Kasumi-1 (cell line): ENCODE measurements around the gene LRRC7.
"Not testable (repeated sequence)": the region's sequence is repeated elsewhere in the genome, so short reads cannot be mapped to it uniquely, and the experiment has no call there.

Experiments used
- DNase-seq, 2 experiments: peaks; one replicate each; lab custom pipeline; 2025; lab: John Stamatoyannopoulos, UW

The LRRC7 gene

GRCh38 chr1:69697340-69697739 is 129.6 kb downstream of the LRRC7 start:
- DNase-seq = no peak

DNA sequence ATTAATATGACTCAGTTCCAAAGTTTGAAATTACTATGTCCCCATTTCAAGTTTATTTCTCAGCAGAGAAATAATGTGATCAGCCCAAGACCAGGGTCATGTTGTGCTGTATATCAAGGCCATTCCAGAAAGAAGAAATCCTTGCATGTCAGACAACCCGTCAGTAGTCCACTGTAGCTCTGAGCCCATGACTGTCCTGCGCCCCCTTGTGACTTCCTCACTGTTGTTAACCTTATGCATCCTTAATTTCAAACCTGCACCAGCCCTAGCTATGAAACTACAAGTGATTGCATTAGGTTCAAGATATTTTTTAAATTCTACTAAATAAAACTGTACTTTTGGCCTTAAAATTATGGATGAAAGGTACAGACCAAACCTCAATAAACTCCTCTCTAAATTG is 133.0 kb downstream of the LRRC7 start:
- DNase-seq = peak; percentile 13 to 28

- DNase-seq = no peak
Measured at GRCh38 chr1:69702085-69702484, 134.4 kb downstream of the LRRC7 start.

DNA sequence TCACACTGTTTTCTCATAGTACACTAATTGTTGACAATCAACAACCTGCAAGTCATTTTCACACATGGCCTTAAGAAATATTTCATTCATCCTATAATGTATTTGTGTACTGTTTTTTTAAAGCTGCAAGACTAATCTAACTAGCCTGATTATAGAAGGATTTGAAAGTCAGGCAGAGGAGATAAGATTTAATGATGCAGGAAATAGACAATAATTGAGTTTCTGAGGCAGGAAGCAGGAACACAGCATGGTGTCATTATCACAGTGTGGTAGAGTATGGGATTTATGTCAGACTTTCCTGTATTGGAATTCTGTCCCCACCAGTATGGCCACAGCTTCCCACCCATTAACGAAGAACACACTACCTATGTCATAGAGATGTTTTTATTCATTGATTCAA is 138.8 kb downstream of the LRRC7 start:
- DNase-seq = no peak

DNA sequence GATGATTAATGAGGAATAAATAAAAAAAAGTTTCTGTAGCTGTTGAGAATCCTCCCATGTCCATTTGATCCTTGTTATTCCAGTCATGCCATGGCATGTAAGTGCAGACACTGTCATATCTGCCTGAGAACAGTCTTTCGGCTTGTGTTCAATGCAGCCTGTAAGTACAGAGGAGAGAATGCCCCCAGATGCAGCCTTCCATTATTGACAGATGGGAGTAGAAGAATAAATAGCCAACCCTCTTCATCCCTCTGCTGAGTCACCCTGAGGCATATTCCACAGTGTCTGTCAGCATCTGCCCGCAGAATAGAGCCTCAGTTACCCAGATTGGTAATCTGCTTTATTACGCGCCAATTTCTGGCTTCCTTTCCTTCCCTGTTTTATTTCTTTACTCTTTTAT is 139.4 kb downstream of the LRRC7 start:
- no peak for DNase-seq

DNA sequence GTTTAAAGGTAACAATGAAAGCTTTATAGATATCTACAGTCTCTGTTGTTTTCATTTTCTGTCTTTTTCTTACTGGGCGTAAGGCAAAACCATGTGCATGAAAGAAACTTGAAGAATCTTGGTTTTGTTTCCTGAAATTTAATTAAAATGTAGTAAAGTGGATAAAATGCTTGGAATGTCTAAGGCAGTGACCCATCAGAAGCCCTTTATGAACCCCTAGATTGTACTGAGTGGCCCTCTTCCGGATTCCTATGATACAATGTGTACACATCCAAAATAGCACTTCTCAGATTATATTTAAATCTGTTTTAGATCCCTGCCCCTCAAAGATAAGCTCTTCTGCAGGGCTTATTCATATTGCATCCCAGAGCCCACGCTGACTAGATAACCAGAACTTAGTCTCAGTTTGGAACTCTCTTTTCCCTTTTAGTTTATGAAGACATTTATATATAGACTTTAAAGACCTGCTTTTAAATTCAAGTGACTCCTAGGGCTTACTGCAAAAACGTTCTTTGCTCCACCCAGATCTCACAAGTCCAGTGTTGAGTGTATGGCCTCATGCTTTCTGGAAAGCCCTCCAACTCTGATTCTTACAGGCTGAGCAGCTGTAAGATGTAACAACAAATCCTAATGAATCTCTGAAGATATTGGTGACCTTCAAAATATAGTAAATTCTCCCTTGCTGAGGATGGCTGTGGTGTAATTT is 142.9 kb downstream of the LRRC7 start:
- DNase-seq = no peak

- DNase-seq = no peak
Measured at GRCh38 chr1:69711190-69711930, 143.6 kb downstream of the LRRC7 start.

DNA sequence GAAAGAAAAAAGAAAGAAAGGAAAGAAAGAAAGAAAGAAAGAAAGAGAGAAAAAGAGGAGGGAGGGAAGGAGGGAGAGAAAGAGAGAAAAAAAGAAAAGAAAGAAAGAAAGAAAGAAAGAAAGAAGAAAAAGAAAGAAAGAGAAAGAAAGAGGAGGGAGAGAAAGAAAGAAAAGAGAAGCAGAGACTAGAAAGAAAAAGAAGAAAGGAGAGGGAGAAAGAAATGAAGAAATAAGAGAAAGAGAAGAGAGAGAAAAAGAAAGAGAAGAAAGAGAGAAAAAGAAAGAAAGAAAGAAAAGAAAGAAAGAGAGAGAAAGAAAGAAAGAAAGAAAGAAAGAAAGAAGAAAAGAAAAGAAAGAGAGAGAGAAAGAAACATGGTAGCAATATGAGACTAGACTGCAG is 150.1 kb downstream of the LRRC7 start:
- DNase-seq = not testable (repeated sequence)

DNA sequence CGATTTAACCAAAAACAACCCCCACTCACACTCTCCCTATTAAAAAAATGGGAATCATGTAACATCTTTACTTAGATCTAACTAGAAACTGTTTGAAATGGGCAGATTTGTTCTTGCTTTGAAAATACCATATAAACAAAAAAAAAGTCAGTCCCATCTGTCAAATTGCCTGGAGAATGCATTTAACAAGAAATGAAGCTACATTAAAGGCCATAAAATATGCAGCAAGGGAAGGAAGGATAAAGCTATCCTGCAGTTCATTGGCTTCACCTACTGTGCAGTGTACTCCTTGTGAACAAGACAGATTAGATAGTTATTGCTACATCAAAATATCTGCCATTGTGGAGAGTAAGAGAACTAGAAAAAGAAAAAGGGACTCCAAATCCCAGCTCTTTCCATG is 160.5 kb downstream of the LRRC7 start:
- no peak for DNase-seq

DNA sequence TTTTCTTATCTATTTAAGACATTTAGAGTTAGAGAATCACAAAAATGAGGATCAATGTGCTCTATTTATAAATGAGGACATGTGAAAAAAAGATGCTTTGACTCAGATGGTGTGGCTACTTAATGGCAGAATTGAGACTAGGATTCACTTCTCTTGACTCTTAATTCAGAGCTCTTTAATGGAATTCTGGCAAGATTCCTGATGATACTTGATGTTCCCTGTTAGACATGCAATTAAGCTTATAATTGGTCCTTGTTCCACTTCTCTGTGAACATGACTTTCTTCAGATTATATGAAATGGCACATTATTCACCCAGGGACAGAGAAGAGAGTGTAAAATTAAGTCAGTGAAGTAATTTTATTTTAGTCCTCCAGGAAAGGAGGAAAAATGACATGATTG is 165.3 kb downstream of the LRRC7 start:
- DNase-seq = no peak

DNA sequence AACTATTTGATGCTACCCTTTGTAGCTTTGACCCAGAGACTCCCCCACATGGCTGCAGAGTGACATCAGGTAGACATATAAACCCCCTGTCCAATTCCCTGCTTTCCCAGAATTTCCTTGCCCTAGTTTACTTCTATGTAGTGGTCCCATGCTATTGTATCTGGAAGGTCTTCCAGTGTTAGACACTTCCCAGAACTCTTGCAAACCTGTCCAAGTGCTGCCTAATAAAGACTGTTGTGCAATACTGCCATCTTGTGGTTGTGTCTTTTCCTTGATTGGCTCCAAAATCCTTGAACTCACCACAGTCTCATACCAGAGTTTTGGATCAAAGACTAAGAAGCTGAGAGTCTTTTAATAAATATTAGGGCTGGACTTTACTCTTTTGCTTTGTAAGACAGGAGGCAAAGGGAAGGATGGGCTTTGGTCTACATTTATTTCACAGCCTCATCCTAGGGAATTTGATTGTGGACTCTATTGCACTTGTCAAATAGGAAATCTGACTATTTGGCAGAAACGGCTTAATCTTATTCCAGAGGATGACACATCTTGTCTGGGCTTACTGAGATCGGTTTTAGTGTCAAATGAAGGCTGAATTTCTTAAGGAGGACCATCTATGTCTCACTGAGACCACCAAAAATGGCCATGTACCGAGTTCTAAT is 169.9 kb downstream of the LRRC7 start:
- peak; percentile 61 to 76 for DNase-seq

DNA sequence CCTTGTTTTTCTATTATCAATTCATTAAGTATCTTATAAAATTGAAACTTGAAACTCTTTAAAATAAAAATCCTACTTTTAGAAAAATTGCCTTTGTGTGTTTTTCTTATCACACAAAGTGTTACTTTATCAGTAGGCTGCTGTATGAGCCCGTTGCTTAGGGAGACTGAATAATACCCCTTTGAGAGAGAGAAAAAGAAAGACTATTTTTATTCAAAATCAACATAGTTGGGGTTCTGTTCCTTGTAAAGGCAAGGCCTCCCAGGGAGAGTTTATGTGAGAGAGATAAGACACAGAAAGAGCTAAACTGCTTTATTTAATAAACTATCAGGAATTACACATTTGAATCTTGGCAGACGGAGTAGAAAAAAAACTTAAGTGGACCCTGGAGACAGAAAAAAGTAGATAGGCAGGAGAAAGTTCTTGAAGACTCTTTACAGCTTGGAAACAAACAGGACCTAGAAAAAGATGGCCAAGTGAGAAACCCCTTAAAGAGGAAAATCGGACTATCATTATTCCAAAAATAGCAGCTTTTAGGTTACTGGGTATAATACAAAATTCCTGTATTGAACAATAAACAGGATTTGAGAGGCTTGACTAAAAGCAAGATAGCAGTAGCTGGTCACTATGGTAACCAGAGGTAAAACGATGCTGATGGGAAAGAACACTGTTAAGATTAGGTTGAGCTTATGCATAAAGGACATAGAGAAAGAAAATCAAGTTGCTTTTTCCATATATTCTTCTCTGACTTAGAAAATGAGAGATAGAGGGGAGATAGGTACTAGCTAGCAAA is 170.9 kb downstream of the LRRC7 start:
- DNase-seq = no peak

DNA sequence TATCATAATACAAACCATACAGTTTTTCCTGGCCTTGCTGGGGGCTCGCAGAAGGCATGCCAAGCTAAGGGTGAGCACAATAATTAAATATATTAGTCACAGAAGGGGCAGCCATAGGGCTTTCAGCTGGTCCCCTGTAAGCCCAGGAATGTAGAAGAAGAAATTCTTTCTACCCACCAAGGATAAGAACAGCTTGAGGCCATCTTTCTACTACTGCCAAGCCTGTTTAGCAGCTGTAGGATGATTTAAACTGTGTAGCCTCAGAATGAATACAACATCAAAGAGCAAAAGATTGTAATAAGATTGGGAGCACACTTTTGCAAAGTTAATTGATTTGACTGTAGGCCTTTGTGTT is 171.5 kb downstream of the LRRC7 start:
- DNase-seq = no peak

DNA sequence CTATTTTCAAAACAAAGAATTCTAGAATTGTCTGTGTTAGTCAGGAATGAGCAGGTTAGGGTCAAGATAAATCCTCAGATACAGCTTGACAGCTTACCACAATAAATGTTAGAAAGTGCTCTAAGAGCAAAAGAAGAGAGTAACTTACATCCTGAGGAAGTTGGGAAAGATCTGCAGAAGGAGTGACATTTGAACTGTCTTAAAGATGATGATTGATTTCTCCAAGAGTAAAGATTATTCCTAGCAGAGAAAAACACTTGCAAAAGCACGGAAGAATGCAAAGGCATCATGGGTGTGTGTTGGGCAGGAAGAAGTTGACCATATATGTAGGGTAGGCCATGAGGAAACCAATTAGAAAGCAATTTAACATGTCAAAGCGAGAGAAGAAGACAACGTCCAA is 175.4 kb downstream of the LRRC7 start:
- DNase-seq = peak in 1 of 2 experiments; percentile 14

GRCh38 chr1:69744381-69744780 is 176.7 kb downstream of the LRRC7 start:
- no peak for DNase-seq

DNA sequence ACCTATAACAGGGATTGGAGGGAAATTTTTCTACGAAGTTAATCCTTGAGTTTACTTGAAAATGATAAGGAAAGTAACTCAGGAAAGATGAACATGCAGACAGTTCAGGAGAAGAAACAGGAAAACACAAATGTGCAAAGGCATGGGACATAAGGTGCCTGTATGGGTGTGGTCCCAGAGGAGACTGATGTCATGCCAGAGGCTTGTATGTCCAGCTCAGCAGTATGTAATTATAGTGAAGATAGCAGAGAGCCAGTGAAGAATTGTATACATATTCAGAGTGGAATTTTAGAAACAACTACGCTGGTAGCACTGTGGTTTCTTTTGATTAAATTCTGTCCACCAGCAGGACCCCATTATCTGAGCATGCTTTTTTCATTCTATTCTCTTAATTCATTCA is 179.5 kb downstream of the LRRC7 start:
- DNase-seq = no peak

DNA sequence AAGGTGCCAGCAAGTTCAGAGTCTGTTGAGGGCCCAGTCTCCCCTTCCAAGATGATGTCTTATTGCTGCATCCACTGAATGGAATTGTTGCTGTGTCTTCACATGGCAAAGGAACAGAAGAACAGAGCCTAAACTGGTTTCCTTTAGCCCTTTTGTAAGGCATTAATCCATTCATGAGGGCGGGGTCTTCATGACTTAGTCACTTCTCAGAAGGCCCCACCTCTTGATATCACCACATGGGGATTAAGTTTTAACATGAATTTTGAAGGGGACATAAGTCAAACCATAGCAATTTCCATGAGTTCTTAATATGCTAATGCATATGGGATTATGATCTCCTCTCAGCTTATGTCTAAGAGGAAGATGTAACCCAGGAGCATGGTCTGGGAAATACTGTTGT is 182.9 kb downstream of the LRRC7 start:
- DNase-seq = no peak

DNA sequence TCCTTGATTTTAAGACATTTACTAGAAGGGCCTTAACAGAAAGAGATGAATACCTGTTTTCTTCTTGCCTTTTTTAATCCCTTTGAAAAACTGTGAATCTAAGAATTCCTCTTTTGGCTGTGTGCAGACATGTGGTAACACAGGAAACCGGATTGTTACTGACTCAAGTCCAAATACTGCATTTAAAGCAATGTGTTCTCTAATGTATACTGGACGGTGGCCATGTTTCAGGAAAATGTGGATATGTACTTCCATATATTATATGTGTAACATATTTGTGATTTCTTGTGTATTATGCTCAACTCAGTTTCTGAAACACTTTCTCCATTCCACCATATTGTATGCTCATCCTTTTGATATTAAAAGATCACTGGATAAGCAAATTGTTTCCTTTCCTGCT is 185.1 kb downstream of the LRRC7 start:
- no peak for DNase-seq

DNA sequence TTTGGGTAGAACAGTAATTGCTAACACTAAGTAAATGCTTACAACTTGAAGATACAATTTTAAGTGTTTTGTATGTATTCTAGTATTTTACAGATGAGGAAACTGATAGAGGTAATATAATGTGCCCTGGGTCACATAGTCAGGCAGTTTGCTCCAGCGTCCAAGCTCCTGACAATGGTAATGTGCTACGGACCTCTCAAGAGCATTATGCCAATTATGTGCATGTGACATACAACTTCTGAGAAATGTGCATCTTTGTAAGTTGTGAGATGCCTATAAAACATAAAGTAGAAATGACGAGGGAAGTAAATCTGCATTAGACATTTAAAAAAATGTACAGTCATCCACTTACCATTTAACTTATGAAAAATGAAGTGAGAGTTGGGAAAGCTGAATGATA is 186.8 kb downstream of the LRRC7 start:
- DNase-seq = no peak

- DNase-seq = no peak
Measured at GRCh38 chr1:69755647-69756046, 187.9 kb downstream of the LRRC7 start.

- no peak for DNase-seq
Measured at GRCh38 chr1:69765951-69766350, 198.2 kb downstream of the LRRC7 start.

DNA sequence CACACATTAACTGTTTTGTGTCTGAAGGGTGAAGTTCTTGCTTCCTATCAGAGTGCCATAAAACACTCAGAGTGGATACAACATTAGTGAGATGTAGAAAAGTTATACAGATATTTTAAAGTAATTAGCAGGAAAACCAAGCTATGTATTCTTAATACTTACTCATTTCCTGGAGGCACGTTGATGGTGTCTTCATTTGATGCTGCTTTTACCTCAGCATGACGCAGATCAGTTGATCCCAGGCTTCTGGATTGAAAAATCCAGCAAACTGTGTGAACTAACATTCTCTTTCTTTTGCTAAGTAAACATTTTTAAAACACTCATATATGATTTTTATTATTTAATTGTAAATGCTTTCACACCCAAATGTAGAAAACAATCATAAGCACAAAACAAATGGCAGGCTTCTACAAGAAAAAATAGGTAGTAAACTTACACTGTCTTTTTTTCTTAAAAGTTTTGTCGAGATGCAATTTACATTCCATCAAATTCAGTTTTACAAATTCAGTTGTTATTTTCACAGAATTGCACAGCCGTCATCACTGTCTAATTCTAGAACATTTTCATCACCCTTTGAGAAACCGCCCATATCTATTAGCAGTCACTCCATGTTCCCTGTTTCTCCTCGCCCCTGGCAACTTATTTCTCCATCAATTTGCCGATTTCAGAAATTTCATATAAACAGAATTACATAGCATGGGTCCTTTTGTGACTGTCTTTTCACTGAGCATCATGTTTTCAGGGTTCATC is 198.9 kb downstream of the LRRC7 start:
- DNase-seq = no peak
